ENCODE results near the gene GASK1A.

DNA sequence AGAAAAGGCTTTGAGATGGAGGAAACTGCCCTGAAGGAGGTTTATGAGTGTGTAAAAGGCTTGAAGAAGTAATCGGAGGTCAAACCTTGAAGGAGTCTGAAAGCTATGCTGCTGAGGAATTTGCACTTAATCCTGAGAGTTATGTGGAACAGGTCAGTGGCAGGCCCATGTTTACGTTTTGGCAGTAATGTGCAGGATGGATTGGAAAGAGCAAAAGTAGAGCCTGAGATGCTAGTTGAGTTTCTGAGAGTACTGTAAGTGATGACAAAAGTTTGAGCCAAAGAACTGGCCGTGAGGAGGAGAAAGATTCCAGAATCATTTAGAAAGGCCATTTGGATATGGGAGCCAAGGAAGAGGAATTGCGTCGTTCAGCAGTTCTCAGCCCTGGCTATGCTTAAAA lies 3.2 kb upstream of the GASK1A start:
- TF ChIP-seq, protein P1, sequence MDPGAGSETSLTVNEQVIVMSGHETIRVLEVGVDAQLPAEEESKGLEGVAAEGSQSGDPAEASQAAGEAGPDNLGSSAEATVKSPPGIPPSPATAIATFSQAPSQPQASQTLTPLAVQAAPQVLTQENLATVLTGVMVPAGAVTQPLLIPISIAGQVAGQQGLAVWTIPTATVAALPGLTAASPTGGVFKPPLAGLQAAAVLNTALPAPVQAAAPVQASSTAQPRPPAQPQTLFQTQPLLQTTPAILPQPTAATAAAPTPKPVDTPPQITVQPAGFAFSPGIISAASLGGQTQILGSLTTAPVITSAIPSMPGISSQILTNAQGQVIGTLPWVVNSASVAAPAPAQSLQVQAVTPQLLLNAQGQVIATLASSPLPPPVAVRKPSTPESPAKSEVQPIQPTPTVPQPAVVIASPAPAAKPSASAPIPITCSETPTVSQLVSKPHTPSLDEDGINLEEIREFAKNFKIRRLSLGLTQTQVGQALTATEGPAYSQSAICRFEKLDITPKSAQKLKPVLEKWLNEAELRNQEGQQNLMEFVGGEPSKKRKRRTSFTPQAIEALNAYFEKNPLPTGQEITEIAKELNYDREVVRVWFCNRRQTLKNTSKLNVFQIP (CRISPR knock-in tag; IDR thresholded peaks at IDR 0.05; ENCODE audit: borderline replicate concordance, low read depth) = no peak
- TF ChIP-seq, protein P2, sequence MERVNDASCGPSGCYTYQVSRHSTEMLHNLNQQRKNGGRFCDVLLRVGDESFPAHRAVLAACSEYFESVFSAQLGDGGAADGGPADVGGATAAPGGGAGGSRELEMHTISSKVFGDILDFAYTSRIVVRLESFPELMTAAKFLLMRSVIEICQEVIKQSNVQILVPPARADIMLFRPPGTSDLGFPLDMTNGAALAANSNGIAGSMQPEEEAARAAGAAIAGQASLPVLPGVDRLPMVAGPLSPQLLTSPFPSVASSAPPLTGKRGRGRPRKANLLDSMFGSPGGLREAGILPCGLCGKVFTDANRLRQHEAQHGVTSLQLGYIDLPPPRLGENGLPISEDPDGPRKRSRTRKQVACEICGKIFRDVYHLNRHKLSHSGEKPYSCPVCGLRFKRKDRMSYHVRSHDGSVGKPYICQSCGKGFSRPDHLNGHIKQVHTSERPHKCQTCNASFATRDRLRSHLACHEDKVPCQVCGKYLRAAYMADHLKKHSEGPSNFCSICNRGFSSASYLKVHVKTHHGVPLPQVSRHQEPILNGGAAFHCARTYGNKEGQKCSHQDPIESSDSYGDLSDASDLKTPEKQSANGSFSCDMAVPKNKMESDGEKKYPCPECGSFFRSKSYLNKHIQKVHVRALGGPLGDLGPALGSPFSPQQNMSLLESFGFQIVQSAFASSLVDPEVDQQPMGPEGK (CRISPR knock-in tag; IDR thresholded peaks at IDR 0.05; ENCODE audit: borderline replicate concordance) = no peak
- TF ChIP-seq ISL1 (CRISPR knock-in tag; IDR thresholded peaks at IDR 0.05) (no peak), CREB5 (CRISPR knock-in tag; IDR thresholded peaks at IDR 0.05; ENCODE audit: low read depth) (no peak), TSHZ2 (CRISPR knock-in tag; IDR thresholded peaks at IDR 0.05) (no peak), ZC3H10 (CRISPR knock-in tag; IDR thresholded peaks at IDR 0.05) (no peak), GLIS3 (CRISPR knock-in tag; IDR thresholded peaks at IDR 0.05) (no peak), CSDC2 (CRISPR knock-in tag; IDR thresholded peaks at IDR 0.05) (no peak)

All from SK-N-SH treated with all-trans-retinoic acid at 6 μM for 48 hours (cell line).